ENCODE data around the gene RPP14.
A peak's percentile ranks its signal among the peaks of the same experiment; 100 is the strongest.
"Not testable (repeated sequence)": the region's sequence is repeated elsewhere in the genome, so short reads cannot be mapped to it uniquely, and the experiment has no call there.

RPP14 gene

DNA sequence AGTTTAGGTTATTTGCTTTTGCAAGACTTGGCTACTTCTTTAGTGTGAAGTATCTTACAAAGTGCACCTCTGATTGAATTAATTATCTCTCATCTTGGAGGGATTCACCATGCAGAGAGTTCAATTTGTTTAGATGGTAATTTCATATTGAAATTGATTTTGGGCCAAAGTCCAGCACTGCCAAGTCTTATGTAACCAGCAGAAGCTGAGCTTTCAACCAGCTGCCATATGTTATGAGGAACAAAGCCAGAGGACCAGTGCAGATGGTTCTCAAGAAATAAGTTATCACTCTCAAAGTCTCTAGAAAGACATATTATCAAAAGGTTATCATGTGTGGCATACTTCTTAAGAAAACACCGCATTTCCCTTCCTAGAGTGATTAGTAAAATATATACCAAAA lies 39.5 kb upstream of the RPP14 start:
- no peaks in the 10 kb centered on the region for H3K4me1 ChIP-seq (ENCODE audit: control extremely low read depth in 1 of 4, control insufficient read depth in 4 of 4, insufficient read depth in 4 of 4, low read length in 3 of 4)
- H3K9me3 ChIP-seq (ENCODE audit: control extremely low read depth in 1 of 5, control insufficient read depth in 4 of 5, insufficient read depth in 2 of 5, low read depth in 1 of 5, low read length in 4 of 5) = no peaks in the 10 kb centered on the region
- H3K27me3 ChIP-seq (replicated peaks in 2 of 5; ENCODE audit: control insufficient read depth in 4 of 5, insufficient read depth in 5 of 5, low read length in 4 of 5) = no peaks in the 10 kb centered on the region
- no peak for DNase-seq
- H3K27ac ChIP-seq (ENCODE audit: insufficient read depth in 1 of 2, low read depth in 1 of 2, low read length in 2 of 2, poor library complexity in 1 of 2, severe bottlenecking in 2 of 2) = no peak overlapping the region
- peaks cover 0 to 4% (median 3%) of the 10 kb centered on the region in 4 experiments for H3K36me3 ChIP-seq (ENCODE audit: control insufficient read depth in 4 of 4, insufficient read depth in 4 of 4, low read length in 3 of 4)
- WGBS (ENCODE audit: insufficient coverage) = no CpG with 5 or more reads among the region's 1 CpG
- no peak overlapping the region for H3K4me3 ChIP-seq (ENCODE audit: control insufficient read depth in 1 of 7, extremely low read depth in 1 of 7, insufficient read depth in 4 of 7, low read depth in 2 of 7, low read length in 6 of 7)
- ChIA-PET CTCF (interaction anchor here (1.7 kb wide), 1 partner anchor 48 kb away, joined by 5 read pairs; no protein-coding TSS in a partner anchor), POLR2A (no interaction called here)

DNA sequence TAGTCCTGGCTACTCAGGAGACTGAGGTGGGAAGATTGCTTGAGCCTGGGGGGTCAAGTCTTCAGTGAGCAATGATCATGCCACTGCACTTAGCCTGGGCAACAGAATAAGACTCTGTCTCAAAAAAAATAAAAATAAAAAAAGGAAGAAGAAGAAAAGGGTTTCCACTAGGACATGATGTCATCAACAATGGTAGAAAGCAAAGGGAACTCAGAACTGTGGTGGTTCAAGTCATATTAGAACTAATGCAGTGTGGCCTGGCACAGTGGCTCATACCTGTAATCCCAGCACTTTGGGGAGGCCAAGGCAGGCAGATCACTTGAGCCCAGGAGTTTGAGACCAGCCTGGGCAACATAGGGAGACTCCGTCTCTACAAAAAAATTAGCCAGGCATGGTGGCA lies 38.5 kb upstream of the RPP14 start:
- H3K4me3 ChIP-seq (ENCODE audit: control insufficient read depth in 1 of 7, extremely low read depth in 1 of 7, insufficient read depth in 4 of 7, low read depth in 2 of 7, low read length in 6 of 7); POLR2A ChIA-PET; H3K9me3 ChIP-seq (ENCODE audit: control extremely low read depth in 1 of 5, control insufficient read depth in 4 of 5, insufficient read depth in 2 of 5, low read depth in 1 of 5, low read length in 4 of 5); H3K27ac ChIP-seq (ENCODE audit: insufficient read depth in 1 of 2, low read depth in 1 of 2, low read length in 2 of 2, poor library complexity in 1 of 2, severe bottlenecking in 2 of 2); CTCF ChIA-PET; DNase-seq; H3K4me1 ChIP-seq (ENCODE audit: control extremely low read depth in 1 of 4, control insufficient read depth in 4 of 4, insufficient read depth in 4 of 4, low read length in 3 of 4); H3K36me3 ChIP-seq (ENCODE audit: control insufficient read depth in 4 of 4, insufficient read depth in 4 of 4, low read length in 3 of 4); H3K27me3 ChIP-seq (replicated peaks in 2 of 5; ENCODE audit: control insufficient read depth in 4 of 5, insufficient read depth in 5 of 5, low read length in 4 of 5): not testable (repeated sequence)
- WGBS (ENCODE audit: insufficient coverage) = 100% methylated on average over 1 of the region's 1 CpG

DNA sequence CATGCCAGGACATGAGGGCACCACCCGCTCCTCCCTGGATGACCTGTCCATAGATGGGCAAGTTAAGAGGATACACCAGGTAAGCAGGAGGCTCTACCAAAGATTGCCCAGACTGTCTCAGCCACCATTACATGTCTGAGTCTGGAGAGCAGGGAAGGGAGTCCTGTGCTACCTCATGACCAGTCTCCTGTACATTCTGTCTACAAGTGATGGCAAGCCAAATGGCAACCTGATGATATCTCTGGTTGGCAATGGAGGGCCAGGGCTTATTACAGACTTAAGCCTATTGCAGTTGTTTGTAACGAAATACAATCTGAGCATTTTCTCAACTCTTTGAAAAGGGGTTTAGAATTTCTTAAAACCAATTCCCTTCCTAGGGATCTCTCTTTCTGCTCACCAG lies 36.7 kb upstream of the RPP14 start:
- Histone ChIP-seq H3K36me3 (ENCODE audit: control insufficient read depth in 4 of 4, insufficient read depth in 4 of 4, low read length in 3 of 4) (peaks cover 3 to 4% (median 3%) of the 10 kb centered on the region in 4 experiments), H3K4me1 (ENCODE audit: control extremely low read depth in 1 of 4, control insufficient read depth in 4 of 4, insufficient read depth in 4 of 4, low read length in 3 of 4) (peaks cover 0 to 3% (median 1%) of the 10 kb centered on the region in 4 experiments), H3K4me3 (ENCODE audit: control insufficient read depth in 1 of 7, extremely low read depth in 1 of 7, insufficient read depth in 4 of 7, low read depth in 2 of 7, low read length in 6 of 7) (no peak overlapping the region), H3K27ac (ENCODE audit: insufficient read depth in 1 of 2, low read depth in 1 of 2, low read length in 2 of 2, poor library complexity in 1 of 2, severe bottlenecking in 2 of 2) (no peak overlapping the region), H3K27me3 (replicated peaks in 2 of 5; ENCODE audit: control insufficient read depth in 4 of 5, insufficient read depth in 5 of 5, low read length in 4 of 5) (no peaks in the 10 kb centered on the region), H3K9me3 (ENCODE audit: control extremely low read depth in 1 of 5, control insufficient read depth in 4 of 5, insufficient read depth in 2 of 5, low read depth in 1 of 5, low read length in 4 of 5) (peaks cover 0 to 1% (median 0%) of the 10 kb centered on the region in 5 experiments)
- POLR2A ChIA-PET = no interaction called here
- DNase-seq = no peak
- 75% methylated on average over 2 of the region's 2 CpGs for WGBS (ENCODE audit: insufficient coverage)
- CTCF ChIA-PET = no interaction called here

DNA sequence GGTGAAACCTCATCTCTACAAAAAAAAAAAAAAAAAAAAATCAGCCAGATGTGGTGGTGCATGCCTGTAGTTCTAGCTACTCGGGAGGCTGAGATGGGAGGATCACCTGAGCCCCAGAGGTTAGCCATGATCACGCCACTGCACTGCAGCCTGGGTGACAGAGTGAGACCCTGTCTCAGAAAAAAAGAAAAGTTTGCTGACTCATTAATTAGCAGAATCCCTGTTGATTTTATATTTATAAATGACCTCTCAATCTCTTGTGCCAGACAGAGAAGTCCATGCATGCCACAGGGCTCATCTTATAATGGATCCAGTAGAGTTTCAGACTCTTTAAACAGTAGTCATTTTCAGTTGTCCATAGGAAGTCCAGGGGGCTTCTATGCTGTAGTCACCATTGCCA lies 35.6 kb upstream of the RPP14 start:
- ChIA-PET CTCF (interaction anchor here (0.6 to 1.8 kb wide), 5 partner anchors 15 to 52 kb away, joined by 3 to 6 read pairs (median 3); no protein-coding TSS in a partner anchor), POLR2A (interaction anchor here (0.7 kb wide), 1 partner anchor 230 kb away, joined by 6 read pairs; no protein-coding TSS in a partner anchor)
- 86% methylated on average over 1 of the region's 2 CpGs for WGBS (ENCODE audit: insufficient coverage)
- H3K27ac ChIP-seq (ENCODE audit: insufficient read depth in 1 of 2, low read depth in 1 of 2, low read length in 2 of 2, poor library complexity in 1 of 2, severe bottlenecking in 2 of 2) = no peak overlapping the region
- H3K4me1 ChIP-seq (ENCODE audit: control extremely low read depth in 1 of 4, control insufficient read depth in 4 of 4, insufficient read depth in 4 of 4, low read length in 3 of 4) = peaks cover 0 to 3% (median 1%) of the 10 kb centered on the region in 4 experiments
- peaks cover 0 to 1% (median 0%) of the 10 kb centered on the region in 5 experiments for H3K9me3 ChIP-seq (ENCODE audit: control extremely low read depth in 1 of 5, control insufficient read depth in 4 of 5, insufficient read depth in 2 of 5, low read depth in 1 of 5, low read length in 4 of 5)
- H3K4me3 ChIP-seq (ENCODE audit: control insufficient read depth in 1 of 7, extremely low read depth in 1 of 7, insufficient read depth in 4 of 7, low read depth in 2 of 7, low read length in 6 of 7) = no peak overlapping the region
- no peak for DNase-seq
- peaks cover 3 to 6% (median 3%) of the 10 kb centered on the region in 4 experiments for H3K36me3 ChIP-seq (ENCODE audit: control insufficient read depth in 4 of 4, insufficient read depth in 4 of 4, low read length in 3 of 4)
- no peaks in the 10 kb centered on the region for H3K27me3 ChIP-seq (replicated peaks in 2 of 5; ENCODE audit: control insufficient read depth in 4 of 5, insufficient read depth in 5 of 5, low read length in 4 of 5)

DNA sequence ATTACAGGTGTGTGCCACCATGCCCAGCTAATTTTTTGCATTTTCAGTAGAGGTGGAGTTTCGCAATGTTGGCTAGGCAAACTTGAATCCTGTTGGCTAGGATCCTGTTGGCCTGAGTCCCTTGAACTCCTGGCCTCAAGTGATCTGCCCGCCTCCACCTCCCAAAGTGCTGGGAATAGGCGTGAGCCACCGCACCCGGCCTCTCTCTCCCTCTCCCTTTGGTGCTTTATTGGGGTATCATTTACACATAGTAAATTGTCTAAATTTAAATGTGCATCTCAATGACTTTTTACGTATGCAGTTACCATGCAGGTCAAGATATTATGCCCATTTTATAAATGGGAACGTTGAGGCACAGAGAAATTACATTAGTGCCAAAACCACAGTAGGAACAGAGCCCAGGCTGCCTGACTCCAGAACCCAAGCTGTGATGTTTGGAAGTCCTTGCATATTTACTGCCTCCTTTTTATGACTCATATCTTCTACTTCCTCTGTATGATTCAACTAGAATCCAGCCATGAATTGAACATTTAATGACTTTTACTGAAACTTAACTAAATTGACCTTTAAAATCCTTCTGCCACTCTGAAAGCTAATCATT lies 34.0 kb upstream of the RPP14 start:
- H3K9me3 ChIP-seq (ENCODE audit: control extremely low read depth in 1 of 5, control insufficient read depth in 4 of 5, insufficient read depth in 2 of 5, low read depth in 1 of 5, low read length in 4 of 5) = peaks cover 0 to 1% (median 0%) of the 10 kb centered on the region in 5 experiments
- 80% methylated on average over 2 of the region's 7 CpGs for WGBS (ENCODE audit: insufficient coverage)
- H3K27ac ChIP-seq (ENCODE audit: insufficient read depth in 1 of 2, low read depth in 1 of 2, low read length in 2 of 2, poor library complexity in 1 of 2, severe bottlenecking in 2 of 2) = no peak overlapping the region
- ChIA-PET POLR2A (no interaction called here), CTCF (interaction anchor here (0.5 to 1.4 kb wide), 4 partner anchors 12 to 379 kb away, joined by 3 to 5 read pairs (median 3); no protein-coding TSS in a partner anchor)
- peaks cover 1 to 6% (median 3%) of the 10 kb centered on the region in 4 experiments for H3K36me3 ChIP-seq (ENCODE audit: control insufficient read depth in 4 of 4, insufficient read depth in 4 of 4, low read length in 3 of 4)
- H3K27me3 ChIP-seq (replicated peaks in 2 of 5; ENCODE audit: control insufficient read depth in 4 of 5, insufficient read depth in 5 of 5, low read length in 4 of 5) = no peaks in the 10 kb centered on the region
- no peak overlapping the region for H3K4me3 ChIP-seq (ENCODE audit: control insufficient read depth in 1 of 7, extremely low read depth in 1 of 7, insufficient read depth in 4 of 7, low read depth in 2 of 7, low read length in 6 of 7)
- H3K4me1 ChIP-seq (ENCODE audit: control extremely low read depth in 1 of 4, control insufficient read depth in 4 of 4, insufficient read depth in 4 of 4, low read length in 3 of 4) = peaks cover 0 to 3% (median 1%) of the 10 kb centered on the region in 4 experiments
- DNase-seq = peak; percentile 11 to 78 (median 68)

DNA sequence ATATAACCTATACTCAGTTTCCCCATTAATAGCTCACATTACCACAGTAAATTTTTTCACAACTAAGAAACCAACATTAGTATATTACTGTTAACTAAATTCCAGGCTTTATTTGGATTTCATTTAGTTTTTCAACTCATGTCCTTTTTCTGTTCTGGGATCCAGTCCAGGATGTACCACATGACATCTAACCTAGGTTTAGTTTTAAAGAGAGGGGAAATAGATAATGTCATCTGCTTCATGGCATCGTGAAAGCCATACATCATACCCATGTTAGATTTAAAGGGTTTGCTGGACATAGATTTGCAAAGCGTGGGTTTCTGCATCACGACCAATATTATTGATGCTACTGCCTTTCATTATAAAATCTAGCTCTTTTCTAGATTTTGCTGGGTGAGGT lies 33.2 kb upstream of the RPP14 start:
- ChIA-PET POLR2A (no interaction called here), CTCF (no interaction called here)
- Histone ChIP-seq H3K27ac (ENCODE audit: insufficient read depth in 1 of 2, low read depth in 1 of 2, low read length in 2 of 2, poor library complexity in 1 of 2, severe bottlenecking in 2 of 2) (no peak overlapping the region), H3K9me3 (ENCODE audit: control extremely low read depth in 1 of 5, control insufficient read depth in 4 of 5, insufficient read depth in 2 of 5, low read depth in 1 of 5, low read length in 4 of 5) (peaks cover 0 to 1% (median 0%) of the 10 kb centered on the region in 5 experiments), H3K36me3 (ENCODE audit: control insufficient read depth in 4 of 4, insufficient read depth in 4 of 4, low read length in 3 of 4) (peaks cover 0 to 6% (median 3%) of the 10 kb centered on the region in 4 experiments), H3K27me3 (replicated peaks in 2 of 5; ENCODE audit: control insufficient read depth in 4 of 5, insufficient read depth in 5 of 5, low read length in 4 of 5) (no peaks in the 10 kb centered on the region), H3K4me1 (ENCODE audit: control extremely low read depth in 1 of 4, control insufficient read depth in 4 of 4, insufficient read depth in 4 of 4, low read length in 3 of 4) (peaks cover 0 to 3% (median 1%) of the 10 kb centered on the region in 4 experiments), H3K4me3 (ENCODE audit: control insufficient read depth in 1 of 7, extremely low read depth in 1 of 7, insufficient read depth in 4 of 7, low read depth in 2 of 7, low read length in 6 of 7) (no peak overlapping the region)
- WGBS (ENCODE audit: insufficient coverage) = no CpG with 5 or more reads among the region's 3 CpGs
- no peak for DNase-seq

DNA sequence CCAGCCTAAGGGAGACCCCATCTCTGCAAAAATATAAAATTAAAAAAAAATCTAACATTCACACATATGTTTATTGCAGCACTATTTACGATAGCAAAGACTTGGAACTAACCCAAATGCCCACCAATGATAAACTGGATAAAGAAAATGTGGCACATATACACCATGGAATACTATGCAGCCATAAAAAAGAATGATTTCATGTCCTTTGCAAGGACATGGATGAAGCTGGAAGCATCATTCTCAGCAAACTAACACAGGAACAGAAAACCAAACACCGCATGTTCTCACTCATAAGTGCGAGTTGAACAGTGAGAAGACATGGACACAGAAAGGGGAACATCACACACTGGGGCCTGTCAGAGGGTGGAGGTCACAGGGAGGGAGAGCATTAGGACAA lies 32.7 kb upstream of the RPP14 start:
- H3K4me1 ChIP-seq (ENCODE audit: control extremely low read depth in 1 of 4, control insufficient read depth in 4 of 4, insufficient read depth in 4 of 4, low read length in 3 of 4); DNase-seq; CTCF ChIA-PET; H3K27me3 ChIP-seq (replicated peaks in 2 of 5; ENCODE audit: control insufficient read depth in 4 of 5, insufficient read depth in 5 of 5, low read length in 4 of 5); H3K4me3 ChIP-seq (ENCODE audit: control insufficient read depth in 1 of 7, extremely low read depth in 1 of 7, insufficient read depth in 4 of 7, low read depth in 2 of 7, low read length in 6 of 7); H3K36me3 ChIP-seq (ENCODE audit: control insufficient read depth in 4 of 4, insufficient read depth in 4 of 4, low read length in 3 of 4); H3K9me3 ChIP-seq (ENCODE audit: control extremely low read depth in 1 of 5, control insufficient read depth in 4 of 5, insufficient read depth in 2 of 5, low read depth in 1 of 5, low read length in 4 of 5); H3K27ac ChIP-seq (ENCODE audit: insufficient read depth in 1 of 2, low read depth in 1 of 2, low read length in 2 of 2, poor library complexity in 1 of 2, severe bottlenecking in 2 of 2); POLR2A ChIA-PET: not testable (repeated sequence)
- 100% methylated on average over 2 of the region's 3 CpGs for WGBS (ENCODE audit: insufficient coverage)

All from common myeloid progenitor, CD34-positive (primary cell).